ENCODE data around the gene RNF220. TPM values are rescaled to one million over a fixed set of nuclear protein-coding genes. Genes with fewer than 3 reads are reported as not detected.

RNF220 gene
- total RNA-seq, 4 donors from 2014 or later = 22.0 to 94.3 (median 49.4) TPM

DNA sequence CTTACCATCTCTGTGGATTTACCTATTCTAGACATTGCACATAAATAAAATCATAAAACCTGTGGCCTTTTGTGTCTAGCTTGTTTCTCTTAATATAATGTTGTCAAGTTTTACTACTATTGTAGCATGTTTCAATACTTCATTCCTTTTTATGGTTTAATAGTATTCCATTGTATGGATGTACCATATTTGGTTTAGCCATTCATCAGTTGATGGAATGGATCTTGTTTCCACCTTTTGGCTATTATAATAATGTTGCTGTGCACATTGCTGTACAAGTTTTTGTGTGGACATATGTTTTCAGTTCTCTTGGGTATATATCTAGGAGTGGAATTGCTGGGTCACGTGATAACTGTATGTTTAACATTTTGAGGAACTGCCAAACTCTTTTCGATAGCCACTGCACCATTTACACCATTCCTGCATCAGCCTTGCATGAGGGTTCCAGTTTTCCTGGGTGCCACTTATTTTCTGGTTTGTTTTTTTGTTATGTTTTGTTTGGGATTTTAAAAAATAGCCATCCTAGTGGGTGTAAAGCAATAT is 66.9 kb downstream of the RNF220 start:
- TF ChIP-seq, protein P1, sequence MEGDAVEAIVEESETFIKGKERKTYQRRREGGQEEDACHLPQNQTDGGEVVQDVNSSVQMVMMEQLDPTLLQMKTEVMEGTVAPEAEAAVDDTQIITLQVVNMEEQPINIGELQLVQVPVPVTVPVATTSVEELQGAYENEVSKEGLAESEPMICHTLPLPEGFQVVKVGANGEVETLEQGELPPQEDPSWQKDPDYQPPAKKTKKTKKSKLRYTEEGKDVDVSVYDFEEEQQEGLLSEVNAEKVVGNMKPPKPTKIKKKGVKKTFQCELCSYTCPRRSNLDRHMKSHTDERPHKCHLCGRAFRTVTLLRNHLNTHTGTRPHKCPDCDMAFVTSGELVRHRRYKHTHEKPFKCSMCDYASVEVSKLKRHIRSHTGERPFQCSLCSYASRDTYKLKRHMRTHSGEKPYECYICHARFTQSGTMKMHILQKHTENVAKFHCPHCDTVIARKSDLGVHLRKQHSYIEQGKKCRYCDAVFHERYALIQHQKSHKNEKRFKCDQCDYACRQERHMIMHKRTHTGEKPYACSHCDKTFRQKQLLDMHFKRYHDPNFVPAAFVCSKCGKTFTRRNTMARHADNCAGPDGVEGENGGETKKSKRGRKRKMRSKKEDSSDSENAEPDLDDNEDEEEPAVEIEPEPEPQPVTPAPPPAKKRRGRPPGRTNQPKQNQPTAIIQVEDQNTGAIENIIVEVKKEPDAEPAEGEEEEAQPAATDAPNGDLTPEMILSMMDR (IDR thresholded peaks at IDR 0.05) = no peak
- no peak for TF ChIP-seq POLR2A (IDR thresholded peaks at IDR 0.05)
- intact Hi-C loops (cut with DNase I; ENCODE audit: low total_unique reads) = no loop called here
- no peak for DNase-seq
- Histone ChIP-seq H3K36me3 (no peaks in the 10 kb centered on the region), H3K4me1 (no peaks in the 10 kb centered on the region), H3K27me3 (no peaks in the 10 kb centered on the region), H3K4me3 (no peak overlapping the region), H3K27ac (no peak overlapping the region), H3K9me3 (no peaks in the 10 kb centered on the region)

DNA sequence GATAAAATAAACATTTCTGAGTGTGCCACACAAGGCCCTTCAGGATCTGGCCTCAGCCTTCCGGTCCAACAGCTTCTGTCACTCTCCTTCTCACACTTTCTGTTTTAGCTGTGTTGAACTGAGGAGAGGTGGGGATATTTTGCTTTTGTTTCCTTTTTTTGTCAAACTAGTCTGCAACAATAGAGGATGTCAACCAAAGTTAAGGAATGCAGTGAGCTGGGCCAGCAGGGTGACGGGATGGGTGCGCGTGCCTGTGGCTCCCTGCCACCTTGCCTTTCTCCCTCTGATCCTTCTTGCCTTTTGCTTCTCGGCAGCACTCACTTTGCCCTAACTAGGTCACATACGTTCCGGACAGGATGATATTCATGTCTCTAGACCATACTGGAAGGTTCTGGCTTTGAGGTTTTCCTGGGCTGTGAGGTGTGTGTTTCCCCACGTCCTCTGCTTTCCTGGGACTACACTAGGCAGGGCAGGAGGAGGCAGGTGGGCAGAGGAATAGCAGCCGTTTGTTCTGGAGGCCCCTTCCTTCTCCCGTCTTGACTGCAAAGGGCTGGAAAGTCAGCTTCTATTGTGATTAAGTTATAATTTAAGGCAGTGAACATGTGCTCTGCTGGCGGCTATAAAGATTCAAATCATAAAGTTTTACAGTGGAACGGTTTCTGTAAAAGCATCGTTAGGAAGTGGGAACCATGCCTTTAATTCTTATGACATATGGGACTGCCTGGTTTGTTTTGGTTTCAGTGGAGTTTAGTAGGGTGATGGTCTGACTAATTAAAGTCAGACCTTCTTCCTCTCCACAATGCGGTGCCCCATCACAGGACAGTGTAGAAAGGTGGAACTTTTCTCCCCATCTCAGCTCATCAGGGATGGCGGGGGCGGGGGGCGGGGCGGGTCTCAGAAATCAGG is 67.8 kb downstream of the RNF220 start:
- H3K9me3 ChIP-seq = no peaks in the 10 kb centered on the region
- no peaks in the 10 kb centered on the region for H3K27me3 ChIP-seq
- intact Hi-C loops (cut with DNase I; ENCODE audit: low total_unique reads) = no loop called here
- TF ChIP-seq POLR2A (IDR thresholded peaks at IDR 0.05) = no peak
- no peak overlapping the region for H3K4me3 ChIP-seq
- no peak for DNase-seq
- no peaks in the 10 kb centered on the region for H3K36me3 ChIP-seq
- no peaks in the 10 kb centered on the region for H3K4me1 ChIP-seq
- no peak overlapping the region for H3K27ac ChIP-seq

DNA sequence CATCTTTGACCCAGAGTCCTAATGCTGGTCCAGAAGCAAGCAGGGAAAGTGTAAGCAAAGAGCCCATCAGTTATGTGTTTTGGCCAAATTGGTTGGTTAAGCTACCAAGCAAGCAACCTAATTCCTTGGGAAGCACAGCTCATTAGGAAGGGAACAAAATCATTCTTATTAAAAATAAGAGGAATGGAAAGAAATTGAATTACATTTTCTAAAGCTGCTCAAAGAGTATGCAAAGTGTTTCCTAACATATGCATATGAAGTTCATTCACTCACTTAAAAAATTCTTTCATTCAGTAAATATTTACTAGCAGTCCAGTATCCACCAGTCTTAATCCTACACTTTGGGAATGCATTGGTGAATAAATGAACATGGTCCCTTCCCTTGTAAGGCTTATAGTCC is 71.8 kb downstream of the RNF220 start:
- intact Hi-C loops (cut with DNase I; ENCODE audit: low total_unique reads) = no loop called here
- no peaks in the 10 kb centered on the region for H3K27me3 ChIP-seq
- no peaks in the 10 kb centered on the region for H3K9me3 ChIP-seq
- H3K4me3 ChIP-seq = no peak overlapping the region
- no peaks in the 10 kb centered on the region for H3K4me1 ChIP-seq
- TF ChIP-seq, protein P1 (IDR thresholded peaks at IDR 0.05) = no peak
- no peak for TF ChIP-seq POLR2A (IDR thresholded peaks at IDR 0.05)
- no peak for DNase-seq
- no peaks in the 10 kb centered on the region for H3K36me3 ChIP-seq
- H3K27ac ChIP-seq = no peak overlapping the region

DNA sequence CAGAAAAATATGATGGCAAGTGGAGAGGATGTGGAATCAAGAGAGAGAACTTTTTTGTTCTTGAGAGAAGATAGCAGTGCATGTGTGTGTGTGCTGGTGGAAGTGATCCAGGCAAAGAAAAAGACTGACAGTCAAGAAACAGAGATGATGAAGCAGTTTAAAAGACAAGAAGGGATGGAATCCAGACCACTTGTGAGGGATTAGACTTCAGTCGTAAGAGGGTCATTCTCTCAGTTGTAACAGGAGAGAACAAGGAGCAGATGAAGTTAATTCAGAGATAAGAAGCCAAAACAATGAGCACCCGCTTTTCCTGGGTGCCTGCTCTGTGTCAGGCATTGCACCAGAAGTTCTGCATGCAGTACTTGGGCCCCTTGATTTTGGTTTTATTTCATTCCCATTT is 76.6 kb downstream of the RNF220 start:
- Histone ChIP-seq H3K4me1 (peaks cover 0 to 11% of the 10 kb centered on the region in 2 donors), H3K27ac (no peak overlapping the region), H3K4me3 (no peak overlapping the region), H3K36me3 (no peaks in the 10 kb centered on the region), H3K9me3 (no peaks in the 10 kb centered on the region), H3K27me3 (no peaks in the 10 kb centered on the region)
- TF ChIP-seq, protein P1 (IDR thresholded peaks at IDR 0.05) = no peak
- no peak for TF ChIP-seq POLR2A (IDR thresholded peaks at IDR 0.05)
- intact Hi-C loops (cut with DNase I; ENCODE audit: low total_unique reads) = no loop called here
- no peak for DNase-seq

DNA sequence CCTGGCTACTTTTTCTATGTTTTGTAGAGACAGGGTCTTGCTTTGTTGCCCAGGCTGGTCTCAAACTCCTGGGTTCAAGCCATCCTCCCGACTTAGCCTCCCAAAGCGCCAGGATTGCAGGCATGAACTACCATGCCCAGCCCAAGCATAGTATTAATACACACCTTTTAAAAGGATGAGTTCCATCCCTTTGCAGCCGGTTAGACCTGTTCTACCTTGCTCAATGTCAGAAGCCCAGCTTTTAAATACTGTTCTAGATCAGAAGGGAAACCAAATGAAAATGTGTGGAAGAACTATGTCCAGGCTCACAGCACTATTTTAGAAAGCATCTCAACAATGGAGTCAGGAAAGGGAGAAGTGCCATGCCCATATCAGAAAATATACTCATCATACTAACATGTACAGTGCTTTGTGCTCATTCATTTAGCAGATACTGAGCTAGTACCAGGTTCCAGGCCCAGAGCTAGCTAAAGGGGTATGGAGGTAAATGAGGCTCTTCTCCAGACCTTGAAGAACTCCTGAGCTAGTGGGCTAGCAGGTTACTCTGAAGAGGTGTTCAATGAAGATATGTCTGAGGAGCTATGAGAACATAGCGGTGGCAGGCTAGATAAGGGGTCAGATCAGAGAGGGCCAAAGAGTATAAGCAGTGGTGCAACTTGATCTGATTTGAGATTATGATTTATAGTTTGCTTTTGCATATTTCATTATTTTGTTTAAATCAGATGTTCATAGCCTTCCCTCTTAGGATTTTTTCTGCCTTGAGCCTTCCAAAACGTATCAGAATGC is 78.2 kb downstream of the RNF220 start:
- Histone ChIP-seq H3K9me3 (no peaks in the 10 kb centered on the region), H3K27ac (no peak overlapping the region), H3K36me3 (no peaks in the 10 kb centered on the region), H3K4me1 (peaks cover 0 to 11% of the 10 kb centered on the region in 2 donors), H3K27me3 (no peaks in the 10 kb centered on the region), H3K4me3 (no peak overlapping the region)
- no peak for TF ChIP-seq POLR2A (IDR thresholded peaks at IDR 0.05)
- TF ChIP-seq, protein P1 (IDR thresholded peaks at IDR 0.05) = no peak
- no peak for DNase-seq
- intact Hi-C loops (cut with DNase I; ENCODE audit: low total_unique reads) = no loop called here

Measured in uterus (tissue), 4 donors.